ENCODE data around the gene KHNYN.

DNA sequence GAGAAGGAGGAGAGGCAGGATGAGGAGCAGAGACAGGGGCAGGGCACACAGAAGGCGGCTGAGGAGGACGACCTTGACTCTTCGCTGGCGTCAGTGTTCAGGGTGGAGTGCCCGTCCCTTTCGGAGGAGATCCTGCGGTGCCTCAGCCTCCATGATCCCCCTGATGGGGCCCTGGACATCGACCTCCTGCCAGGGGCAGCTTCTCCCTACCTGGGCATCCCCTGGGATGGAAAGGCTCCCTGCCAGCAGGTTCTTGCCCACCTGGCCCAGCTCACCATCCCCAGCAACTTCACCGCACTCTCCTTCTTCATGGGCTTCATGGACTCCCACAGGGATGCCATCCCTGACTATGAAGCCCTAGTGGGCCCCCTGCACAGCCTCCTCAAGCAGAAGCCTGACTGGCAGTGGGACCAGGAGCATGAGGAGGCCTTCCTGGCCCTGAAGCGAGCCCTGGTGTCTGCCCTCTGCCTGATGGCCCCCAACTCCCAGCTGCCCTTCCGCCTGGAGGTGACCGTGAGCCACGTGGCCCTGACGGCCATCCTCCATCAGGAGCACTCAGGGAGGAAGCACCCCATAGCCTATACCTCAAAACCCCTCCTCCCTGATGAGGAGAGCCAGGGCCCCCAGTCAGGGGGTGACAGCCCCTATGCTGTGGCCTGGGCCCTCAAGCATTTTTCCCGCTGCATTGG lies 14.9 kb upstream of the KHNYN start:
- TF ChIP-seq POLR2A (IDR thresholded peaks at IDR 0.05; ENCODE audit: low read length) (no peak), GATA1 (IDR thresholded peaks at IDR 0.05; ENCODE audit: low read depth, low read length) (no peak)

Measured in erythroblast (primary cell).